ENCODE data around the gene CBLB.

Gene CBLB

DNA sequence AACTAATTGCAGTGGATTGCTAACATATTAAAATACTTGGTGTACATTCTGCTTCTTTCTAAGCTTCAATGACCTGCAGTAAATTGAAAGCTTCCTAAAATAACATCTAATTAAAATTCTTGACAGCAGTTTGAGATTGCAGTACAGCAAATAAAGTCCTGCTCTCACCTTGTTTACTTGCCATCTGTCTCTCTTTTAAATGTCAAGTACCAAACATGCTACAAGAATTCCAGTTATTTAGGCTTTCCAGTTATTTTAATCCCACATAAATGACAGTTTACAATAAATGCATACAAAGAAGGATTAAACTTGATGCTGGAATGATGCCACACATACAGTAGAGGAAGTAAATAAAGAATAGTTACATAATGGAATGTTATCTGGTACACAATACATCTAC is 33.2 kb downstream of the CBLB start:
- TF ChIP-seq, protein P1, sequence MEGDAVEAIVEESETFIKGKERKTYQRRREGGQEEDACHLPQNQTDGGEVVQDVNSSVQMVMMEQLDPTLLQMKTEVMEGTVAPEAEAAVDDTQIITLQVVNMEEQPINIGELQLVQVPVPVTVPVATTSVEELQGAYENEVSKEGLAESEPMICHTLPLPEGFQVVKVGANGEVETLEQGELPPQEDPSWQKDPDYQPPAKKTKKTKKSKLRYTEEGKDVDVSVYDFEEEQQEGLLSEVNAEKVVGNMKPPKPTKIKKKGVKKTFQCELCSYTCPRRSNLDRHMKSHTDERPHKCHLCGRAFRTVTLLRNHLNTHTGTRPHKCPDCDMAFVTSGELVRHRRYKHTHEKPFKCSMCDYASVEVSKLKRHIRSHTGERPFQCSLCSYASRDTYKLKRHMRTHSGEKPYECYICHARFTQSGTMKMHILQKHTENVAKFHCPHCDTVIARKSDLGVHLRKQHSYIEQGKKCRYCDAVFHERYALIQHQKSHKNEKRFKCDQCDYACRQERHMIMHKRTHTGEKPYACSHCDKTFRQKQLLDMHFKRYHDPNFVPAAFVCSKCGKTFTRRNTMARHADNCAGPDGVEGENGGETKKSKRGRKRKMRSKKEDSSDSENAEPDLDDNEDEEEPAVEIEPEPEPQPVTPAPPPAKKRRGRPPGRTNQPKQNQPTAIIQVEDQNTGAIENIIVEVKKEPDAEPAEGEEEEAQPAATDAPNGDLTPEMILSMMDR (IDR thresholded peaks at IDR 0.05; ENCODE audit: poor library complexity, severe bottlenecking), result no peak
- H3K4me3 ChIP-seq (ENCODE audit: severe bottlenecking), result no peak overlapping the region
- H3K27ac ChIP-seq (ENCODE audit: poor library complexity, severe bottlenecking), result no peak overlapping the region
- DNase-seq (ENCODE audit: low spot score) (no peak), ATAC-seq (ENCODE audit: low read depth) (no peak)
- H3K4me1 ChIP-seq (ENCODE audit: insufficient read depth, poor library complexity, severe bottlenecking), result no peaks in the 10 kb centered on the region
- no peaks in the 10 kb centered on the region for H3K27me3 ChIP-seq (ENCODE audit: insufficient read depth, poor library complexity, severe bottlenecking)
- H3K9me3 ChIP-seq (ENCODE audit: severe bottlenecking), result no peaks in the 10 kb centered on the region
- H3K36me3 ChIP-seq (ENCODE audit: low read depth), result peaks cover 4% of the 10 kb centered on the region; the same call in 1 of the 2 replicates

DNA sequence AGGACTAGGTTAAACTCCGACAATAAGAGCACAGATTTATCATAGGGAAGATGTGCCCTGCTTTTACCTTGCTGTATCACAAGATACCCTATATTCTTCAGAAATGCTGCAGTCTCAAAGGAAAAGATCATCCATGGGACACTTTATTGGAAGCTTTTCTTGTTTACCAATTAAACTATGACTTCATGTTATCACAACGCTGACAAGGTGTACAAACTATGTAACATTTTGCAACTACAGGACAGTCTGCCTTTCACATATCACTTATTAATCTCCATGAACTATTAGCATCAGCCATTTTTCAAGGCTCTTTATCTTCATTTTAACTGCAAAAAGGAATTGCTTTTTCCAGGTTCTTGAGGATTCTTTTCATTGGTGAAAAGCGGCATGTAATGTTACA is 34.0 kb downstream of the CBLB start:
- Histone ChIP-seq H3K4me3 (ENCODE audit: severe bottlenecking) (no peak overlapping the region), H3K36me3 (ENCODE audit: low read depth) (peaks cover 4% of the 10 kb centered on the region; the same call in 1 of the 2 replicates), H3K27me3 (ENCODE audit: insufficient read depth, poor library complexity, severe bottlenecking) (no peaks in the 10 kb centered on the region), H3K27ac (ENCODE audit: poor library complexity, severe bottlenecking) (no peak overlapping the region), H3K9me3 (ENCODE audit: severe bottlenecking) (no peaks in the 10 kb centered on the region), H3K4me1 (ENCODE audit: insufficient read depth, poor library complexity, severe bottlenecking) (peaks cover 3% of the 10 kb centered on the region)
- ATAC-seq (ENCODE audit: low read depth) (no peak), DNase-seq (ENCODE audit: low spot score) (no peak)
- TF ChIP-seq, protein P1 (IDR thresholded peaks at IDR 0.05; ENCODE audit: poor library complexity, severe bottlenecking), result no peak

DNA sequence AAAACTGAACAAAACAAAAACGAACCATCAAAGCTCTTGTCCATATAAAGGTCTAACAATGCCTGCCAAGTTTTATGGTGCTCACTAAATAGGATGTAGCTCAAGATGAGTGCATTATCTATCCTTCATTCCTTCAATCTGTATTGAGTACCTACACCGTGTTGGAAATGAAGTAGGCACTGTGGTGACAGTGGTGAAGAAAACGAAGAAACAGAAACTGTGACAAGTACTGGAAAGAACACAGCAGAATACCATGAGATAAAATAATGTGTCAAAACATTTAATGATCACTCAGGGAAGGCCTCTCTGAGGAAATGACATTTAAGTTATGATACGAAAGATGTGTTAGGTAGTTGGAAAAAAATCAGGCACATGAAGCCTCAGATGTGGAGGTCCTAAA is 36.2 kb downstream of the CBLB start:
- Histone ChIP-seq H3K27me3 (ENCODE audit: insufficient read depth, poor library complexity, severe bottlenecking) (no peaks in the 10 kb centered on the region), H3K4me3 (ENCODE audit: severe bottlenecking) (no peak overlapping the region), H3K4me1 (ENCODE audit: insufficient read depth, poor library complexity, severe bottlenecking) (peaks cover 3% of the 10 kb centered on the region), H3K9me3 (ENCODE audit: severe bottlenecking) (no peaks in the 10 kb centered on the region), H3K27ac (ENCODE audit: poor library complexity, severe bottlenecking) (no peak overlapping the region), H3K36me3 (ENCODE audit: low read depth) (peaks cover 4% of the 10 kb centered on the region; the same call in 1 of the 2 replicates)
- ATAC-seq (ENCODE audit: low read depth), result no peak
- no peak for DNase-seq (ENCODE audit: low spot score)
- TF ChIP-seq, protein P1 (IDR thresholded peaks at IDR 0.05; ENCODE audit: poor library complexity, severe bottlenecking), result no peak

DNA sequence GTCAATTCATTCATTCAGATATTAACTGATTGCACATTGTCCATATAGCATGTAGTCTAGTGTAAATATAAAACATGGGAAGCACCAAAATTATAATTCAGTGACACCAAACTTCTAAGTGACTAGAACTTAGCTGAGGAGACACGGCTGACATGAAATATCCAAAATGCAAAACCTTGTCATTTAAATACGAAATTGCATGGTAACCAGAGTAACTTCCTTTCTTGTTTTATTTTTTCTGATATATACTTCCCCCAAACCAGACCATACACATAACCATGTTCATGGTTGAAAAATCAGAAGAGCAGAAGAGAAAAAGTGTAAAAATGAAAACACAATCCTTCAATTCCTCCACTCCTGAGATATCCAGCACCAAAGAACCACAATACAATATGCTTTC is 38.0 kb downstream of the CBLB start:
- DNase-seq (ENCODE audit: low spot score) (no peak), ATAC-seq (ENCODE audit: low read depth) (no peak)
- H3K27ac ChIP-seq (ENCODE audit: poor library complexity, severe bottlenecking), result no peak overlapping the region
- H3K4me1 ChIP-seq (ENCODE audit: insufficient read depth, poor library complexity, severe bottlenecking), result peaks cover 3% of the 10 kb centered on the region
- no peaks in the 10 kb centered on the region for H3K36me3 ChIP-seq (ENCODE audit: low read depth)
- H3K9me3 ChIP-seq (ENCODE audit: severe bottlenecking), result no peaks in the 10 kb centered on the region
- TF ChIP-seq, protein P1 (IDR thresholded peaks at IDR 0.05; ENCODE audit: poor library complexity, severe bottlenecking), result no peak
- H3K4me3 ChIP-seq (ENCODE audit: severe bottlenecking), result no peak overlapping the region
- H3K27me3 ChIP-seq (ENCODE audit: insufficient read depth, poor library complexity, severe bottlenecking), result no peaks in the 10 kb centered on the region

DNA sequence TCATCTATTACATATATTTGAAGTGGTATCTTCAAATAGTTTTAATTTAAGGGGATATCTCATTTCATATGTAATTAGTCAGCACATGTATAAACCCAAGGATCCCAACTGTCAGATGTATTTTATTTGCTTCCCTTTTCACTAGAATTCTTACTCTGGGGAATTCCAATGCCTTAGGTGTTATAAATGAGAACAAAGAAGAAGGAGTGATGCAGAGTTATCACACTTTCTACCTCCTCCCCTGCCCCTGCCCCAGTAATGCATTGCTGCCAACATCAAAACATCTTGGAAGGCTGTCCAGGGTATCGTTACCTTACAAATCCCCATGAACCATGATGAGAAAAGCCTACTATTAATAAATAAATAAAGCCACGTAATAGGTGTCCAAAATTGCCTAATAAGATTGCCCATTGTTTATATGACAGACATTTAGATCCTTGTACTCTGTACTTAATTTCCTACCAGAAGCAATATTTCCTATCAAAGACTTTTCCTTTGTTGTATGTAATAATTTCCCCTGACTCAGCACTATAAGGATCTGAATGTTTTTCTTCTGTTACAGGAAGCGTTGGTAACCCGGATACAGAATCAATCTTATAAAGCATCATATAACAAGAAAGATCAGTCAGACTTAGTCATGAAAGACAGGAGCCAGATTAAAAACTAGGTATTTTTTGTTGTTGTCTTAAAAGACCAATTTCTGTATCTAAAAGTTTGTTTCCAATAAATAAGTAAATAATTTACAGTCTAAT is 38.8 kb downstream of the CBLB start:
- ATAC-seq (ENCODE audit: low read depth) (peak; percentile 42; the same call in 1 of the 3 replicates), DNase-seq (ENCODE audit: low spot score) (no peak)
- H3K27ac ChIP-seq (ENCODE audit: poor library complexity, severe bottlenecking), result no peak overlapping the region
- H3K9me3 ChIP-seq (ENCODE audit: severe bottlenecking), result no peaks in the 10 kb centered on the region
- no peaks in the 10 kb centered on the region for H3K36me3 ChIP-seq (ENCODE audit: low read depth)
- H3K4me1 ChIP-seq (ENCODE audit: insufficient read depth, poor library complexity, severe bottlenecking), result peaks cover 3% of the 10 kb centered on the region
- no peak overlapping the region for H3K4me3 ChIP-seq (ENCODE audit: severe bottlenecking)
- TF ChIP-seq, protein P1 (IDR thresholded peaks at IDR 0.05; ENCODE audit: poor library complexity, severe bottlenecking), result no peak
- H3K27me3 ChIP-seq (ENCODE audit: insufficient read depth, poor library complexity, severe bottlenecking), result no peaks in the 10 kb centered on the region

All from RWPE2 (cell line).